ENCODE results near the gene SLC2A1.

The SLC2A1 gene

DNA sequence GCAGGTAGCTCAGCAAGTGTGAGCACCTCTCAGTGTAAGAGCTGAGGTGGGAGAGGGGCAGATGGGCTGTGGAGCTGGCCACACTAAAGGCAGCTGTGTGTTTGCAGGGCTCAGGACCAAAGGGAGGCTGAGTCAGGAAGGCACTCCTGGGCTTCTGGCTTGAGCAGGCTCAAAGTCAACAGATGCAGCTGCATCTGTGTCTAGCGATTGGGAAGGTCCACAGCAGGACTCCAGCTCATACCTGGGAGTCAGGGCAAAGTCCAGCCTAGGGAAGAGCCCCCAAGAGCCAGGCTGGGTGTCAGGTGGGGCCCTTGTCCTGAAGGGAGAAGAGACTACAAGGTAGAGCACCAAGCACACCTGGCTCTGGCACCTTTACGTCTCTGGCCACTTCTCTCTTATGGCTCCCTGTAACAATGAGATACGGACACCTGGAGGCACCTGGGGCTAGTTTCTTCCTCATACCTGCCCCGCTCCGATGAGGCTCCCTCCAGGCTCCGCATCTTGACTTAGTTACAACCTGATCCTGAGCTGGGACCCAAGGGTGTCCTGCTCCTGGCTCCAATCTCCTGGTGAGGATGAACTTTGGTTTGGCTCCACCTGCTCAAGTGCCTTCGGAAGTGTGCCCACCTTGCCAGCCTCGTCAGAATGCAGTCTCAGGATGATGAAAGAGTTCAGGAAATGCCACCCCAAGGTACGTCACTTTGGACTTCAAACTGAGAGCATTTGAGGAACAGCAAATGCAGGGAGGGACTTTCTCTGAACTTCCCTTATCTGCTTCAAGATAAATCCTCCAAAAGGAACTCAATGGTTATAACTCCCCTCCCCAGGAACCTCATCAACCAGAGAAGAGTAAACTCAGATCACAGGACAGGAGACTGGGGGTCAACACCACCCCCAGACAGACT lies 21.5 kb upstream of the SLC2A1 start:
- peak; percentile 22 to 28 for DNase-seq

DNA sequence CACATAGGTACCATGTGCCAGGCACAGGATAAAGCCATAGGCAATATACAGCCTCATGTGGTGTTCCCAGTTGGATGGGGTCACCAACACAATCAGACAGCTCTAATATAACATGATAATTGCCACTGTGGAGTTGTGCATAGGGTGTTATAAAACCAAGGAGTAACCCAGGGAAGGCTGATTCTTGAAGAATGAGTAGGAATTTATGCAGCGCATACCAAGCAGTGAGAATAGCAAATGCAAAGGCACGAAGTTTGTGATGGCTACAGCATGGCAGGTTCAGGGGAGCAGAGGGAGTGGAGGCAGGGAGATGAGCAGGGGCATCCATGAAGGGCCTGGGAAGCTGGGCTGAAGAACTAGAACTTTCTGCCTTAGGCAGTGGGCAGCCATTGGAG lies 20.4 kb upstream of the SLC2A1 start:
- no peak for DNase-seq

DNA sequence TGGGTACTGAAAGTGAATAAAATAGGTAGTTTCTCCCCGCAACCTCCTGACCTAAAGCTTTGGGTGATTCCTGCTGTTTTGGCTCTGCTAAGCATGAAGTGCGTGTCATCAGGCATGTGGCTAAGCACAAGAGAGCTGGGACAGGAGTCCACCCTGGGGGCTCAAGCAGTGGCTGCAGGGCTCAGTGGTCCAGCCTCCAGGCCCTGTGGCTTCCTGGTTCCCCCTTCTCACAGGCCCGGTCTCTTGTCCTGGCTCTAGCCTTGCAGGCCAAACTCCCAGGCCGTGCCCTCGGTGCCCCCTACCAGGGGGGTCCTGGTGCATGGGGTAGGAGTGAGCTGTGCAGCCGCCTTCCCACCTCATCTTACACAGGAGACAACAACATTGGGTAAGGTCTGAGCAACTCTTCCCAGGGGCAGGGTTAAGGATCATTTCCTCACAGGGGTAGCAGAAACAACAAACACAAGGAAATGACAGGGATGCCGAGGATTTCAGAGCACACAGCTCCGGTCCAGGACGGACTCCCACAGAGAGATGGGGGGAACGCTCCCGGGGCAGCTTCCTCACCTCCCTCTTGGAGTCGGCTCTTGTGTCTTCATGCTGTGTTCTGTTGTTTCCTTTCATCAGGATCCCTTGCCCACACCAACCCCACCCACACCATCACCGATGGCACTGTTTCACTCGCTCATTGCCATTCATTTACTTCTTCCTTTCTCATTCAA lies 19.8 kb upstream of the SLC2A1 start:
- DNase-seq = no peak

DNA sequence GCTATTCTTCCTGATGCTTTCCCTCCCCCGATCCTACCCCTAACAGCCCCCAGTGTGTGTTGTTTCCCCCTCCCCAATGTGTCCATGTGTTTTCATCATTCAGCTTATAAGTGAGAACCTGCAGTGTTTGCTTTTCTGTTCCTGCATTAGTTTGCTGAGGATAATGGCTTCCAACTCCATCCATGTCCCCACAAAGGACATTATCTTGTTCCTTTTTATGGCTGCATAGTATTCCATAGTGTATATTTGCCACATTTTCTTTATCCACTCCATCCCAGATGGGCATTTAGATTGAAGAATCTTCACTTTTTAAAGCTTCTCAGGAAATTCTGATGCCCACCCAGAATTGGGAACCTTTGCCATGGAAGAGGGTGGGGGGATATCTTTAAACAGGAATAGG lies 19.0 kb upstream of the SLC2A1 start:
- DNase-seq = no peak

DNA sequence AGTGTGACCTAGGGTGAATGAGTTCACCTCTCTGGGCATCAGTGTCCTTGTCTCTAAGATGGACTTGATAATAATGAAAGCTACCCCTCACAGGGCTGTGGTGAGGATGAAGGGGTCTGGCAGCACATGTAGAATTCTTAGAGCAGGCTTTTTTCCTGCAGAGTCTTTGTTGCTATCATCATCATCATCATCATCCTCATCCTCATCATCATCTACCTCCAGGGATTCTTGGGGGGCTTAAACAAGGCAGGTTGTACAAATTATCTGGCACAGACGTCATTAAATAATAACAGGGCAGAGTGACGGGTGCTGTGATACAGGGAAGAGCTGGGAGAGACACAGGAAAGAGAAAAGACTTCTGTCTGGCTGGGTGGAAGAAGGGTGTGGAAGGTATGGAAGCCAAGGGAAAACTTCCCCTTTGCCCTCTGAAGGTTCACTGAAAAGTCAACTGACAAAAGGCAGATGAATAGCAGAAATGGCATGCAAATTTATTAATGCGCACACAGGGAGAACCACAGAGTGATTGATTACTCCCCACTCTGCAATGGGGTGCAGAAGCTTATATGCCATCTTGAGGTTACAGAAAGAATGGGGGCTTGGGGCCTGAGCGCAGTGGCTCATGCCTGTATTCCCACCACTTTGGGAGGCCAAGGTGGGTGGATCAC lies 17.0 kb upstream of the SLC2A1 start:
- no peak for DNase-seq

DNA sequence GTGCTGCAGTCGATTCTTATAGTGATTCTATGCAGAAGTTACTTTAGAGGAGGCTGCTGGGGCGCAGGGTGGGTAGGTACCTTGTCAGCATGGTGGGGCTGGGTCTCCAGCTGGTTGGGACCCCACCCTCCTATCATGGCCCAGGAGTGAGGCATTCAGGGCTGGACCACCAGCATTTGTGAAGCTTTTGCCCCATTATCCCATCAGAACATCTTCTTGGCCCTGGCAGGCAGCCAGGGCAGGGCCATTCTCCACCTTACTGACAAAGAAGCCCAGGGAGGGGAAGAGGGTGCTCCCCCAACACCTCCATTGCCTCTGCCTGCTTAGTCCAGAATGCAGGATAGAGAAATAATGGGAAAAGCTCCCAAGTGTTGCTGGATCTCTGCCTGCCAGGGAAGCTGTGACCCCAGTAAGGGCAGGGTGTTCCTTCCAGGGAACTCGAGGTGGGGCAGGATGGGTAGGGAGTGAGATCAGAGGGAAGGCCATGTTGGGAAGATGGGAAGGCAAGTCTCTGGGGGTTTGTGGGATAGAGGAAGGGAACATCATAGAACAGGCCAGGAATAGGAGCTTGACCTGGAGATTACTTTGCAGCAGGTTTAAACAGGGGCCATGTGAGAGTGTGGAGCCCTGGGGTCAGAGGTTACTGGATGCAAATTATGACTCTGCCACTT lies 16.2 kb upstream of the SLC2A1 start:
- DNase-seq = no peak

DNA sequence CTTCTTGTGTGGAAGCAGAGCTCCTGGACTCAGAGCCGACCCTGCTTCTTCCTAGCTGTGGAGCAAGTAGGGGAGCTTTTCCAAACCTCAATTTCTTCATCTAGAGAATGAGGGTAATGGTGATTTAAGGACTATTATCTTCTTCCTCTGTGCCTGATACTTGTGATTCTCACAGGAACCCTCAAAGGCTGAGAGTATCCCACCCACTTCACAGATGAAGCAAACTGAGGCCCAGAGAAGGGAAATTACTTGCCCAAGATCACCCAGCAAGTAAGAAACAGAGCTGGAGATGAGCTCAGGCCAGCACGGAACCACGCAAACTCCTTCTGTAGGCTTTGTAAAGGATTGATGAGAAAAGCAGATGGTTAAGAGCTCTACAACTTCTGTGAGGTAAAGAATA lies 15.1 kb upstream of the SLC2A1 start:
- DNase-seq = no peak

DNA sequence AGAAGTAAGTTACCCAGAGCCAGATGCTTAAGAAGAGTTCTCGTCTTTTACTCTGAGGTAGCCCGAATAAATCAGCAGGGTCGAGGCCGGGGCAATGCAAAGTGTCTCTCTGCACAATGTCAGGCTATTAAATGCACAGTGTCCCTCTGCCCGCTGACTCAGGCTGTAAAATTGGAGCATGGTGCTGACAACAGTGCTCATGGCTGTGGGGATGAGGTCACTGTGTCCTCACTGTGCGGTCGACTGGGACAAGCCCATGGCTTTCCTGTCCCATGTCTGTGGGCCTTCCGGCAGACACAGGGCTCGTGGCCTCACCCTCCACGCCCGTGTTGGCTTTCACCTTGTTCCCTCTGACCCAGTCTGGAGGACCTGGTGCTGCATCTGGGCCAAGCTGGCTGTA lies 14.6 kb upstream of the SLC2A1 start:
- DNase-seq = no peak

DNA sequence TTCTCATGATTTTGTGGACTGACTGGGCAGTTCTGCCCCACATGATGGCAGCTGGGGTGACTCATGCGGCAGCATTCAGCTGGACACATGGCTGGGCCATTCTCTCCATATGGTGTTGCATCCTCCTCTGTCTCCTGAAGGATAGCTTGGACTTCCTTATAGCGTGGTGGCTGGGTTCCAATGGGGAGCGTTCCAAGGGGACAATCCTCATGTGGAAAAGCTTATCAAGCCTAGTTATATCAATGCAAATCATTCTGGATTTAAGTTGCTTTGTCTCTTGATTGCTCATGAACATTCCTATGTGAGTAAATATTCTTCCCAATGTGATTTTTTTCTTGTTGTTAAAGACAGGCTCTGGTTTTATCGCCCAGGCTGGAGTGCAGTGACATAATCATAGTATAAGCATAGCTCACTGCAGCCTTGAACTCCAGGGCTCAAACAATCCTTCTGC lies 13.2 kb upstream of the SLC2A1 start:
- no peak for DNase-seq

DNA sequence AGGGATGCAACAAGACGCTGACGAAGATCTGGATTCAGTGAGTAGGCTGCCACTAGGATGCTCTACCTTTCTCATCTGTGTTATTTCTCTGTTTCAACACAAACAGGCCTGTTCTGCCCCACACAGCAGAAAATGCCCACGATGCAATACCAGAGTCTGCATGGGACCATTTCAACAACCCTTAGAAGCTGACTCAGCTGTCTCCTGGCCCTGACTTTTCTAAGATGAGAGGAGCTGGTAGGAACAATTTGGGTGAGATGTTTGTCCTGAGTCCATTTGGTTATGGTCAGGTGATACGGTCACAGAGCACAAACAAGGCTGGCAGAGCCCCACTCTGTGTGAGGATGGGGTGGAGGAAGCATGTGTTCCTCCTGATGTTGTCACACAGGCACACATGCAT lies 11.5 kb upstream of the SLC2A1 start:
- DNase-seq = no peak

DNA sequence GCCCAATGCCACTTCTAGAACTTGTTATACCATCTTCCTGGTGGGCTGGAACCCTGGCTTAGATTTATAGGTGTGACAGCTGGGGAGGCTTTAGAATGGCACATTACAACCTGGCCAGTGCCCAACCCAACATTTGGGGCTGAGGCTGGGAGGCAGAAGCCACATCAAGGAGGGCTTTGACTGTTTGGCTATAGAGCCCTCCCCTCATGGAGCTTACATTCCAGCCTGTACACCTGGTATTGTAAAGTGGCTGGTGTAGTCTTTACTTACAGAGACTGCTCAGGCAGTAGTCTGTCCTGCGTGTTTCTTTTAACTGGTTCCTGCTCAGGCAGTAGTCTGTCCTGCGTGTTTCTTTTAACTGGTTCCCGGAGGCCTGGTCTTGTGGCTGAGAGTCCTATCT lies 10.0 kb upstream of the SLC2A1 start:
- no peak for DNase-seq

DNA sequence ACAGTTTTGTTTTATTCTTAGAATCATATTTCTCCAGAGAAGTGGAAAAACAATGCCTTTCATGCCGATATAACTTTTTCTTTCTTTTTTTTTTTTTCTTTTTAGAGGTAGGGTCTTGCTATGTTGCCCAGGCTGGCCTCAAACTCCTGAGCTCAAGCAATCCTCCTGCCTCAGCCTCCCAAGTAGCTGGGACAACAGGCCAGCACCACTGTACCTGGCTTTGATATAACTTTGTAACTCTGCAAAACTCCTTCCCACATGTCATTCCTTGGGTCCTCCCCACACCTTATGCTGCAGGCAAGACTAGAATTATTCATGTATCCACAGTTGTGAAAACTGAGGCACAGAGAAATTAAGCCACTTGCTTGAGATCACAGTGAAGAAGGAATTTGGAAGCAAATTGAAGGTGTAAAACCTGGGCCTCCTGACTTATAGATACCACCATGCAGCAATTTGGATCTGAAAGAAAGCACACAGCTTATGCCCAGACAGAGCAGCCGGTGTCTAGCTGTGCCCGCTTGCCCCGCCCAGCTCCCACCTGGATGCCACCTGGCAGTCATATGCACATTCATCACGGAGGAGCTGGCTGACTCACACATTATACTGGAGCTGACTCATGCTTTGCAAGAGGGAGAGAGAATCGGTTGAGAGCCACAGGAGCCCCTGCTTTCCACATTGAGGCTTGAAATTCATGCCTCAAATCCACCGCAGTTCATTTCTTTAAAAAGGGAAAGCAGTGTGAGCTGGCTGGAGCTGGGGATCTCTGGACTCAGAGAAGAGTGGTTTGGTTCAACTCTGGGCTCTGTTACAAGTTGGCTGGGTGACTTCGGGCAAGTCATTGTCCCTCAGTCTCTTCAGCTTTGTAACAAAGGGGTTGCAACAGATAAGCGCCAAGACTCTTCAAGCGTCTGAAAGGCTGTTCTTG lies 8.3 kb upstream of the SLC2A1 start:
- no peak for DNase-seq

DNA sequence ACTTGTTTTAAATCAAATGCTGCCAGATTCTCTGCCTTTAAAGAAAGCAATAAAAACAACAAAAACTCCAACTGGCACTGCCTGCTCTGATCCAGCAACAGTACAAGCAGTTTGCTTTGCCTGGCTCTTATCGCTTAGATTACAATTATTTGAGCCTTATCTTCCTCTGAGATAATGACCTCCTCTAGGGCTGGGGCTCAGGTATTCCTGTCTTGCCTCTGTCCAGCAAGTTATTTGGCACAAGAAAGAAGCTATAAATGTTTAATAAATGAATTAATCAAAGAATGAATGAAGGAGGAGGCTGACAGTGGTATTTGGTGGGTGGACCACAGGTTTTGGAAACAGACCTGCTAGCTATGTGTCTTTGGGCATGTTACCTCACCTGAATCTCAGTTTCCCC lies 6.7 kb upstream of the SLC2A1 start:
- no peak for DNase-seq

DNA sequence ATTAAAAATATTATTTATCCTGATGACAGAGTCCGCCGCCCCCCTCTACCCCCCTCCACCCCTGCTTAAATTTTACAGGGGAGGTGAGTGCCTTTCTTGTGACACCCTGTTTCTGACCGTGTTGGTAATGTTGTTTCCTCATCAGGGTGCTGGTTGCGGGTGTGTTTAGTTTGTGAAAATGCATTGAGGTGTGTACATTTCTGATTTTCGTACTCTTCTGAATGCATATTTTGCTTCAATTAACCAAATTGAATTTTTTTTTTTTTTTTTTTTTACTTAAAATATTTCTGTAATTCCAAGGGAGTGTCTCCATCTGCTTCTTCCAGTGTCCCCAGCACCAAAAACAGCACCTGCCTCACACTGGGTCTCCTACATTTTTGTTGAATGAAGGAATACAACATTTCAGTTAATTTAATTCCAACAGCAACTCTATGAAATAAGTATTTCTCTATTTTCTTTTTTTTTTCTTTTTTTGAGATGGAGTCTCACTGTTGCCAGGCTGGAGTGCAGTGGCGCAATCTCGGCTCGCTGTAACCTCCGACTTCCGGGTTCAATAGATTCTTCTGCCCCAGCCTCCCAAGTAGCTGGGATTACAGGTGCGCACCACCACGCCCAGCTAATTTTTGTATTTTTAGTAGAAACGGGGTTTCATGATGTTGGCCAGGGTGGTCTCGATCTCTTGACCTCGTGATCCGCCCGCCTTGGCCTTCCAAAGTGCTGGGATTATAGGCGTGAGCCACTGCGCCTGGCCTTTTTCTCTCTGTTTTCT lies 5.6 kb upstream of the SLC2A1 start:
- DNase-seq = no peak

DNA sequence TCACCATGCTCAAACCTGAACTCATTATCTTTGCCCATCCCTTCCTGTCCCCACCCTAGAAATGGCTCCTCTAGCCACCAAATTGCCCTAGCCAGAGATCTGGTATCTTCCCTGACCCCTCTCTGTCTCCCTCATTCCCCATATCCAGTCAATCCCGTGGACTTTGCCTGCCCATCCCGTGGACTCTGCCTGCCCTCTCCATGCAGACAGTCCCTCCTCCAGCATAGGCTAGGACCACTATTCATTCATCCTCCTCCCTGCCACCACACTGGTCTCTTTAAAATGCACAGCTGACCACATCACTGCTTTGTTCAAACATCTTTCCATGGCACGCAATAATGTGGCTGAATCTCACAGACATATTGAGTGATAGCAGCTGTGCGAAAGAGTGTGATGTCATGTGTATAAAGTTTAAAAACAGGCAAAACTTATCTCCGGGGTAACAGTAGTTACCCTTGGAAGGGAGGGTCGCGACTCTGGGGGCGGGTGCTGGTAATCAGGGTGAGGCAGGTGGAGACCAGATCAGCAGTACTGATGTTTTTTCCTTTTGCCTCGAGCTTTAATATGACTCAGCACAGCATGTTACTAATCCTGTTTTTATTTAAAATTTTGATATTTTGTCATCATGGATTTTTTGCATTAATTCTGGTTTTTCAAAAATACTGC lies 4.8 kb upstream of the SLC2A1 start:
- no peak for DNase-seq

DNA sequence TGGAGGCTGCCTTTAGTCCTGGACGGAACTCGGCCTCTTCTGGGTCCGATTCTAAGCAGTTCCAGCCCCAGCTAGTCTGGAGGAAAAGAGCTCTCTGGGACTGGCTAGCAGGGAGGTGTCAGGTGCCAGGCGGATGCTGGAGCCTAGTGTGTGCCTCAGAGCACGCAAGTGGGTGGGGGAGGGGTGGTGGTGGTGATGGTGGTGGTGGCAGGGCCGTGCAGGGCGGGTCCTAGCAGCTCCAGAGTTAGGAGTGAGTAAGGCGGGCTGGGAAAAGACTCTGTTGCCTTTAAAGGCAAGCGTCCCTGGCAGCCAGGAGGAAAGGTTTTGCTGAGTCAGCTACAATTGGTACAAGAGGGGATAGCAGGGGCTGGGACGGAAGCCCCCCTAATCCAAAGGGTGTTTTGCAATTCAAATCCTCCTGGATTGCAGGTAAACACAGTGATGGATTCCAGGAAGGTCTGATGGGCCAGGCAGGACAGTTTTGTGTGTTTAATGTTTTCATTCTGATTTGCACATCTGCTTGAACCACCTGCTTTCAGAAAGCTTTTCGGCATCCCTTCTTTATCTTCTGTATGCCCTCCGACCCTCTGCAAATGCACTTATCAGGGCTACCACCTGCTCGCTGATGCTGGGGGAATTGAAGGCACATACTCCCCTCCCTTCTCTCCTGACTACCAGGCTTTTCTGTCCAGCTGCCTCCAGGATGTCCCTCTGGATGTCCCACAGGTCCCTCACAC lies 4.1 kb upstream of the SLC2A1 start:
- DNase-seq = no peak

DNA sequence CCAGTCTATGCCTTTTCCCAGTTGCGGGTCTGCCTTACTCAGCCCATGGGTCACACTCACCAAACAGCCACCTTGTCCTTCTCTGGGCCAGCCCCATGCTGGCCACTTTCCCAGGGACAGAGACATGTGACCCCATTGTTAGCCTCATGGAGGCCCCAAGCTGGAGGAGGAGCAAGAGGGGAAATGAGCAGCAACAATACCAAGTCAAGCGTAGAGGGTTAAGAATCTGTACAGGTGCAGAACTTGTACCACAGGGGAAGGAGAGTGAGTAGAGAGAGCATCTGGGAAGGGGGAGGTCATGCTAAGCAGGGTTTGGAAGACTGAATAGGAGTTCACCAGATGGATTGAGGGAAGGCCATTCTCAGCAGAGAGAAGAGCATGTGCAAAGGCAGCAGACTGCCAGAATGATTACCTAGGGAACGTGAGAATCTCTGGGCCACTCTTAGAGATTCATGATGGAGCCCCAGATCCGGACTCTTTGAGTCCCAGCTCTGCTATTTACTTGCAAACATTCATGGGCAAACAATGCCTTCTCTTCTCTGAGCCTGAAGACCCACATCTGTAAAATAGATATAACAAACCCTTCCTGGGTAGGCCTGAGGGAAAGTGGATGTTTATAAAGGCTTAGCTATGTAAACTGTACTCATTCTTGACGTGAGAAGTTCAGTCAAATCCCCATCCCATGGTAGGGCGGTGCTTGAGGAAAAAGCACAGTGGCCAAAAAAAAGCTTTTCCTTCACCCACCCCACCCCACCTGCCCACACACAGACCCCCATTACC lies 2.8 kb upstream of the SLC2A1 start:
- no peak for DNase-seq

DNA sequence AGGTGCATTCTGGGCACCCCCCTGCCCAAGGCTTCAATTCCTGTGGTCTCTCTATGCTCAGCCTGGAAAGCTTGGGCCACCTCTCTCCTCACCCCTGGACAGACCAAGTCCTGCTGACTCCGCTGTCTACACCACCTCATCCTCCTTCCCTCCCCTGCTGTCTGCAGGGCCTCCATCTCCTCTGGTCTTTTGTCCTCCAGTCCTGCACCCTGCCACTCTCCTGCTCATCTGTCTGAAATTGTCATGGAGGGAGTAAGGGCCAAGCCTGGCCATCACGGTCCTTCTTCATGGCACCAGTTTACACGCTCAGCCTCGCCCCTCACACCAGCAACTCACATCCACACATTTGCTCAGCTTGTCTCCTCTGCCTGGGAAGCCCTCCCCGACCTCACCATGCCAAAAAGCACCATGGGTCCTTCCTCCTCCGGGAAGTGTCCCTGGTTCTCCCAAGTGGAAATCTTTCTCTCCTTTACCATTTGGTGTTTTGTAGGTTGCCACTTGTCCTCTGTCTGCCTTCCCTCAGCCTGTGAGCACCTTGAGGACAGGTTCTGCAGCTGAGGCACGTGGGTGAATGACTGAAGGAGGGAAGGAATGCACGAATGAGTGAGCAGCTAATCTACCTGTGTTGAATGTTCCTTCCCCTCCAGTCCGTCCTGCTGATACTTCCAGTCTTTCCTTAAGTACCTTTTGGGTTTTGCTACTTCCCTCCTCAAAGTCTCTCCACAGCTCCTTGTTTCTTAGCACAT lies 2.1 kb upstream of the SLC2A1 start:
- no peak for DNase-seq

DNA sequence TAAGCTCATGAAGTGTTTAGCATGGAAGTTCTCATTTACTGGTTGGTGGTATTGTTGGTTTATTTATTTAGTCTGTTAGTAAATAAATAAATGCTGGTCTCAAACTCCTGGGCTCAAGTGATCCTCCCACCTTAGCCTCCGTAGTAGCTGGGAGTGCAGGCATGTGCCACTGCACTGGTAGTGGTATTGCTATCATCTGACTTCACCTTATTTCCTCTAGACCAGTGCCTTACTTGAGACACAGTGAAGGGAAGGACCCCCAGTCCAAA lies 1.4 kb upstream of the SLC2A1 start:
- no peak for DNase-seq
